GM19240 (cell line): Measurements from ENCODE around the gene STARD10.

ENCODE experiments used
- DNase-seq: peaks from one replicate; pipeline ENCODE4 v3.0.0; 2011; ENCODE audit warnings: low spot score; ENCODE audit not compliant: insufficient read length

Gene STARD10

DNA sequence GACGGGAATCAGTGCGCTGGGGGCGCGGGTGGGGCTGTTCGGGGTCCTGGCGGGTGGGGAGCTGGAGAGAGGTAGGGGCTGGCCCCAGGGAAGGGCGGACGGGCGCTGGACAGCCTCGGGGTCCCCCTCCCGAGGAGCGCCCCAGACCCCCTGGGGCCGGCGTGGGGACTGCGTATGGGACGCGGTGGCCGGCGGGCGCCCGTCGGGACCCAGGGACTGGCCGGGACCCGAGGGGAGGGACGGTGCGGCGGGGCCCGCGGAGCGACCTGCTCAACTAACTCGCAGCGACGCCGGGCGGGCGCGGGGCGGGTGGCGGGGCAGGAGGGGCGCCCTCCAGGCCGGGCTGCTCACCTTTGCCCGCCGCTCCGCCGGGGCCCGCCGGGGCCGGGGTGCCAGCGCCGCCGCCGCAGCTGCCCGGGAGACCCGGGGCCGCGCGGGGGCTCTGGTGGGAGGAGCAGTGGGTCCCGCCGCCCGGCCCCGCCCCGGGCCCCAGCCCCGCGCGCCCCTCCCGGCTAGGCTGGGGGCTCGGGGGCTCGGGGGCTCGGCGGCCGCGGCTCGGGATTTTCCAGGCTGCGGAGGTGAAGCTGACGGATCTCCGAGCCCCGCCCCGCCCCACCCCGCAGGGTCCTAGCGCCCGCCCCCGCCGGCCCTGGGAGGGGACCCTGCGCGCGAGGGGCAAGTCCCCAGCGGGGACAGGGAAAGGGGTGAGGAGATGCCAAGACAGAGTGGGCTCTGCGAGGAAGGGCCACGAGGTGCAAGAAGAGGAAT, 12.3 kb downstream of the STARD10 start:
- no peak for DNase-seq

- no peak for DNase-seq
Measured at GRCh38 chr11:72781063-72781312, 12.9 kb downstream of the STARD10 start.

DNA sequence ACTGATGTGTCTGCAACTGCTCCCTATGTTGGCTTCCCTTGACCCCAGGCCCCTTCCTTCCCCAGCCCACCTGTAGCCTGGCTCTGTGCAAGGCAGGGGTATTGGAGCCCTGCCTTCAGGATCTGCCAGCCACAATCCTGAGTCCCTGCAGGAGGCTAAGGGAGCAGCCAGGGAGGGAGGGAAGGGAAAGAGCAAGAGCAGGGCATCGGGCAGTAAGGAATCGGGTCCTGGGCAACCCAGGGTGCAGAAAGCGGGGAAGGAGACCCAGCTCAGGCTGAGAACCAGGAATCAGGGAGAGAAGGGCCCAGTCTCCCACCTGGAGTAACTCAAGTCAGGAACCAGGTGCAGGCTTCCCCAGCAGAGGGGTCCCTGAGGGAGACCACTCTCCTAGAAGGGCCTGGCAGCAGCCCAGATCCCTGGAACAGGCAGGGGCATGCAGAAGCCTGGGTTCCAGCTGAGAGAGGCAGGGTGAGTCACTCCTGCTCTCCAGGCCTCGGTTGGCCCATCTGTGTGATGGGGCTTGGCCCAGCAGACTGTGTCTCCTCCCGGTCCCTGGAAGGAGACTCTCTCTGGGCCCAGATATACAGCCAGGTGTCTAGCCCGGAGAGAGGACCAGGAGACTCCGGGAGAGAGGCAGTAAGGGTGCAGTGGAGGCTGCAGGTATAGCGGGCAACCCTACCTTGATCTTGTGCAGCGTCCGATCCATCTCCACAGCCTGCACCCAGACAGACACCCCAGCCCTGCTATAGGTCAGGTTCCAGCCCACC, 13.4 kb downstream of the STARD10 start:
- DNase-seq, result no peak

DNA sequence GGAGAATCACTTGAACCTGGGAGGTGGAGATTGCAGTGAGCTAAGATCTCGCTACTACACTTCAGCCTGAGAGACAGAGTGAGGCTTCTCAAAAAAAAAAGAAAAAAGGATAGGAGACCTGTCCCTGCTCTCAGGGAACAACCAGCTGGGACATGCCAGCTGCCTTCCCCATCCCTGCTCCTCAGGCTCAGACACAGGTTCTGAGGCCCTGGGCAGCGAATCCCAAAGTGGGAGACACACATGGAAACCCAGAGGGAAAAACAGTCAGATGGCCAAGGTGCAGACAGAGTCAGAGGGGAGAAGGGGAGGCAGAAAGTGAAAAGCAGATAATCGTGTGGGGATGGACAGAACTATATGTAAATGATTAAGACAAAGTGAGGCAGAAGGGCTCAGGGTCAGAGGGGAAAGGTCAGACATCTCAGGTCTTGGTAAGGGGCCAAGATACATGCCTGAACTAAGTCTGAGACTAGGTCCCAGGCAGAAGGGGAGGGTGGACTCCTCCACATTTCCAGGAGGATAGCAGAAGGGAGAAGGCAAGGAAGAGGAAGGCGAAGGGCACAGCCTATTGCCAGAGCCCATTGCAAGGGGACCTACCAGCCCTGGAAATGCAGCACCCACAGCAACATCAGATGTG, 14.2 kb downstream of the STARD10 start:
- no peak for DNase-seq

DNA sequence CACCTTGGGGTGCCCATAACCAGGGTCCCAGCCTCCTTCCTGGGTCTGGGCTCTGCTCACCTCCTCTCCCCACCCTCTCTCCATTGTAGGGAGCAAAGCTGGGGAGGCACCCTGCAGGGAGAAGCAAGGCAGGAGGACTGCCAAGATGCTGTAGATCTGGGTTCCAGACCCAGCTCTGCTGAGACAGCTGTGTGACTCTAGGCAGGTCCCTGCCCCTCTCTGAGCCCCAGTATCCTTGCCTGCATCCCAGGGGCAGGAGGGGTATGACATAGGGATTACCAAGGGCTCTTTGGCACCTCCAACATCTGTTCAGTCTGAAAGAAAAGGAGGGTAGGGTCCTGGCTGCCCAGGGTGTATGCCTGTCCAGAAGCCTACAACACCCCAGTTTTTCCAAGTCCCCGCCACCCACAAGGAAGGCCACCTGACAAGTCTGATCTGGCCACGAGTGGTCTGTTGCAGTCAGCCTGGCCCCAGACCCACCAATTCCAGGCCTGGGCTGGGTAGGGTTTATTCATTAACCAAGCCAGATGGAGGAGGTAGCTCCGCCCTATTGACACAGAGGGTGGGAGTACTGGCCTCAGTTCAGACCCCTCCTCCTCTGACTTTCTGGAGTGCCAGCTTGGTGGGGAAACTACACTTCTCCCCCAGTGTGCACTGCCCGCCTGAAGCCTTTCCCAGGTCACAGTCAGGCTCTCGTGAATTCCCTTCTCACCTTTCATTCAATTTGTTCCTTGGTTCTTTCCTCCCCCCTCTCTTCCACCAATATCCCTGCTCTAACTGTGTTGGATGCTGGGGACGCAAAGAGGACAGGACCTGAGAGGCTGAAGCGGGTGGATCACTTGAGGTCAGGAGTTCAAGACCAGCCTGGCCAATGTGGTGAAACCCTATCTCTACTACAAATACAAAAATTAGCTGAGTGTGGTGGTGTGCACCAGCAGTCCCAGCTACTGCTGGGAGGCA, 15.0 kb downstream of the STARD10 start:
- no peak for DNase-seq

DNA sequence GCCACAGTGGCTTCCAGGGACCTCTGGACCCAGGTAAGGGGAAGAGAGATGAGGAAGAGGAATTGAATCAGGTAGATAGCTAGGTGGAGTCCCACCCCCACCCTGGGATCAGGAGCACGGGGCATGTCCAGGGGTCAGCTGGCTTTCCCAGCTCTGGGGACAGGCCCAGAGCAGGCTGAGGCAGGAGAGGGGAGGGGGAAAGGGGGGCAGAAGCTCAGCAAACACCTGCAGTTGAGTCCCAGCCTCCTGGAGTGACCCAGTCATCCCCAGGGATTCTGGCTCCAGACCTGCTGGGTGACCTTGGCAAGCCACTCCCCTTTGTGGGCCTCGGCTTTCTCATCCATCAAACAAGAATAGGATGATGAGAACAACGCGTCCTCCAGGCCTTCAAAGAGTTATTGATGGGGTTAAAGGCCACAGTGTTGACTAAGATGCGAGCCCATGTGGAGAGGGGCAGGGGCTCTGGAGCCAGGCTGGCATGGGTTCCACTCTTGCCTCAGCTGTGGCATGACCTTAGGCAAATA, 16.0 kb downstream of the STARD10 start:
- DNase-seq, result no peak

GRCh38 chr11:72776844-72777754, 16.7 kb downstream of the STARD10 start:
- no peak for DNase-seq

DNA sequence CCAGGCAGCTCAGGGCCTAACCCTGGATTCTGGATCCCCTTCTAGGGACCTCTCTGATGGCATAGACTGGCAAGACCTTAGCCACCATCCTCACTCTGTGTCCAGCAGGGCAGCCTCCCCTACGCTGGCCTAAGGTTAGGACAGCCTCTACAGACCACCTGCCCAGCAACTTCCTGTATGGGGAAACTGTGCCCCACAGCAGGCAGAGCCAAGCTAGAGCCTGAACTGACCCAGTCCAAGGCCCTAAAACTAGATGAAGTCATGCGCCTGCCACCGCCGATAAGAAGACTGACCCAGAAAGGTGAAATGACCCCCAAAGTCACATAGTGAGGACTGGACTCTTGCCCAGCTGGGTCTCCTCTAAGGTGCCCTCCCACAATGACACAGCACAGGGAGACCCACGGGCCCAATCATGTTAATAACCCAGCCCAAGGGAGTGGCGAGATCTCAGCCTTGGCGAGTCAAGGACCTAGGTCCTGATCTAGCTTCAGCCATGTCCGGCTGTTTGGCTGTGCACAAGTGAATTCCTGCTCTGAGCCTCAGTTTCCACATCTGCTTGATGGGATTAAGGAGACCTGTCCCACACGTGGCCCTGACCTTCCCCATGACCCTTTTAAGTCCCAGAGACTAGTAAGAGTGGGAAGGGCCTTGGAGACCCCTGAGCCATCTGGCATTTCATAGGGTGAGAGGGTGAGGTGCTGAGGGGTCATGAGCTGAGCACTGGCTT, 17.6 kb downstream of the STARD10 start:
- DNase-seq, result no peak

DNA sequence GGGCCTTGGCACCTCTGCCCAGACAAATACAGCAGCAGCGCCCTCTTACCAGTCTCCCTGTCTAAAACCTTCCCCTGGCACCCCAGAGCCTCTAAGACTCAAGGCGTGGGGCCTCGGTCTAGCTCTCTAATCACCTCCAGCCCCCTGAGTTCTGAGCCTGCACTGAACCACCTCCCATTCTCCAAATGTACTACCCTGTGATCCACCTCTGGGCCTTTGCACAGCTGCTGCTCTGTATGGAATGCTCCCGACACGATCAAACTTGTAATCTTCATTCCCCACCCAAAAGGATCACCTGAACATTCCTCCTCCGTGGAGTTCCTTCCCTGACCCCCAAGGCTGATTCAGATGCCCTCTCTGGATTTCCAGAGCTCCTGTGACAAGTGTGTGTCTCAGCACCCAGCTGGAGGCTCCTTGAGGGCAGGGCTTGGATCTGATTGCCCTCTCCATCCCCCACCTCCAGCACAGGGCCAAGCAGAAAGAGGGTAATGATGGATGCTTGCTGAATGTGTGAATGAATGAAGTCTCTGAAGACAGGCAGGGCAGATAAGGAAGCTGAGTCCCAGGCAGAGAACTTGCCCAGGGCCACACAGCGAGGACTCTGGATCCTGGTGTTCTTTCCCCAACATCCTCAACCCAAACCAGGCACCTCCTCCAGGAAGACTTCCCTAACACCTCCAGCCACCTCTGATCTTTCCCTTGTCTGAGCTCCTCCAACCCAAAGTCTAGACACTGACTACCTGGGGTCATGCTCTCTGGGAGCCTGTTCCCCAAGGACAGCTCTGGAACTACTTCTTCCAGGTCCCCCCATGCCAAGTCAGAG, 18.3 kb downstream of the STARD10 start:
- no peak for DNase-seq

DNA sequence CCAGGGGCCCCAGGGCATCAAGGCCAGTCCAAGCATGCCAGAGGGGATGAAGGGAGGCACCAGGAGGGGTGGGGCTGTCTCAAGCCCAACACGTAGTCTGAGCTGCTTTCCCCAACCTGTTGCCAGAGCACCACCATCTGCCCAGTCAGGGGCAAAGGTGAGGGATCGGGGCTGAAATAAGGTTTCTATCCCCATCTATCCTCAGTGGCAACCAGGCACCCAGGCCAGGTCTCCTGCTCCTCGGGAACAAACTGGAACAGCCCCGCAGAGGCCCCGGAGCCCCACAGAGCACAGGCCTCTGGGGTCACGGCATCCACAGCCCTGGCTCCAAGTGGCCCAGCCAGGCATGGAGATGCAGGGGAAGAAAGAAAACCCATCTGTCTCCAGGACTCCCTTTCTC, 19.3 kb downstream of the STARD10 start:
- DNase-seq, result no peak

DNA sequence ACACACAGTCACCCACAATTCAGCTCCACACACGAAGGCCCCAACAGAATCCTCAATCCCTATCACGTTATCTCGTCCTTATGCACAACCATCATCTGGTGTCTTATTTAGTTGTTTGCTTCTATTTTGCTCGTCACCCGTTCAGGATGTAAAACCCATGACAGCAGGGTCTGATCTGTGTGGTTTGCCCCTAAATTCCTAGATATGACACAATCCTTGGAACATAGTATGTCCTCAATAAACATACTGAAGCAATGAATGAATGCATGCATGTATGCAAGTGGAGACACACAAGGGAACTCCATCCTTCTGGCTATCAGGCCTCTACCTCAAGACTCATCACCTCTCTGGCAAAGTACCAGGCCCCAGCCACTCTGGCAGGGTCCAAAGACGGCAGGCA, 20.2 kb downstream of the STARD10 start:
- DNase-seq, result no peak

GRCh38 chr11:72773291-72773690, 20.6 kb downstream of the STARD10 start:
- DNase-seq, result no peak

GRCh38 chr11:72772059-72772458, 21.8 kb downstream of the STARD10 start:
- DNase-seq, result no peak

DNA sequence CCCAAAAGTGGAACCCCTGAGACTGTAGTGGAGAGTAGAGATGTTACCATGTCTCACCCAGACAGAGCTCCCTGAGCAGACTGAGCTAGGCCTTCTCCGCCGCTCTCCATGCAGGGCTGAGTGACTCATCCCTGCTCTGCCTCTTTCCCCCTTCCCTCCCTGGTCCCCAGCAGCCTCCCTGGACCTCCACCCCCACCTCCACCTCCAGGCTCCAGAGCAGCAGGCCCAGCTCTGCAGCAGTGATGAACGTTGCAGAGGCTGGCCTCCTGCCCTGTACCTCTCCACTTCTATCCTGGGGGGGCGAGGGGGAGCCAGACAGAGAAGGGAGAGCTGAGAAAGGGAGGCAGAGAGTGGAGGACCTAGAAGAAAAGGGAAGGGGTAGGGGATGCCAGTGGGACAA, 22.3 kb downstream of the STARD10 start:
- DNase-seq, result no peak

DNA sequence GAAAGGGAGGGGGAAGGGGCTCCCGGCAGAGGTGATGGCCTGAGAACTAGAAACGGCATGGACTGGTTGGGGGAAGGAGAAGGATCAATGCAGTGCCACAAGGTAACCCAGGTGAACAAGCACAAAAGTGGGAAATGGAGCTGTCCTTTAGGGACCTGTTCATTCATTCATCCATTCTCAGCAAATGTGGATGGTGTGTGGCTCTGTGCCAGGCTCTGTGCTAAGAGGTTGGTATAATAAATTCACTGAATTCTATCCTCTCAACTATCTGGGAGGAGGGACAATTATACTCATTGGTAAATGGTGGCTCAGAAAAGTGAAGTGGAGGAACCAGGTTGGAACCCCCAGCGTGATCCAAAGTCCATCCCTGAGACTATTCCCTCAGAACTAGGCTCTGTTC, 23.0 kb downstream of the STARD10 start:
- no peak for DNase-seq

GRCh38 chr11:72769680-72770079, 24.2 kb downstream of the STARD10 start:
- no peak for DNase-seq

- DNase-seq, result no peak
Measured at GRCh38 chr11:72768581-72768980, 25.3 kb downstream of the STARD10 start.

DNA sequence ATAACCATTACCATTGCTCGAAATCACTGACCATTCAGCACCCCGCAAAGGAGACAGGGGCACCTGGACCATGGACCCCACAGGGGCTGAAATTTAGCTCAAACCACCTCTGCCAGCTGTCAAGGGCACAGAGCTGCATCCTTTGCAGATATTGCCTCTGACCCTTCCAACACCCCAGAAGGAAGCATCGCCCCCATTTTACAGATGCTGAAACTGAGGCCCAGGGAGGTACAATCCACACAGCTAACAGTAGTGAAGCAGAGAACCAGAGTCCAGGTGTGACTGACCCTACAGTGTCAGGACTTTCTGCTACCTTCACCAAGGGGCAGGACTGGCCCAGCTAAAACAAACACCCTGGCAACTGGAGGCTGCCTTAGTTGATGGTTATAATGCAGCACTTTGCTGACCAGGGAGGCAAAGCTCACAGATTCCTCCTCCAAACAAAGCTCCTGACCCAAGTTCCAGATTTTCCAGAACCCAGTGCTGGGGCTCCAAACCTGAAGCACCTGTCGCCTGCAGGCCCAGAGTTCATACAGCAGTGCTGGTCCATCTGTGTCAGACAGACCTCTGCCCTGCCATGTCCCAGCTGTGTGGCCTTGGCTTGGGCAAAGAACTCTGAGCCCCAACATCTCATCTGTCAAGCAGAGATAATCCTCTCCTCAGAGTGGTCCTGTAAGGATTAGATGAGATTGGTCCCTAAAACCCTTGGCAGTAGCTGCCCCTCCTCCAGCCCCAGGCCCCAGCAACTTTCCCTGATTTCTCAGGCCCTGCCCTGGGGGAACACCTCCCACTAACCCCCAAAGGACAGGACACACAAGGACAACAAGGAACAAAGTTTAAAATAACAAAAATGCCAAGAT, 26.4 kb downstream of the STARD10 start:
- DNase-seq, result no peak
